Smooth muscle cell (in vitro differentiated cells): Measurements from ENCODE around the gene ARHGAP18. TPM values are rescaled to one million over a fixed set of nuclear protein-coding genes. Genes with fewer than 3 reads are reported as not detected.

Source experiments
- DNase-seq: peaks from one replicate; lab custom pipeline; 2025; ENCODE audit not compliant: unreplicated experiment; lab: John Stamatoyannopoulos, UW
- H2AFZ ChIP-seq: fragments of 200-600 bp; sonication (generic); 2 replicates; pipeline ENCODE4 v1.6.0; 2016; ENCODE audit warnings: antibody characterized with exemption, low read depth, mild to moderate bottlenecking
- H3F3A ChIP-seq: fragments of 200-600 bp; sonication (generic); 2 replicates; pipeline ENCODE4 v1.6.0; 2017; ENCODE audit warnings: antibody characterized with exemption, low read depth
- H3K27ac ChIP-seq: fragments of 200-600 bp; sonication (generic); 2 replicates; pipeline ENCODE4 v1.5.1; 2016; ENCODE audit warnings: low read depth, mild to moderate bottlenecking
- H3K27me3 ChIP-seq: fragments of 200-600 bp; sonication (generic); 2 replicates; pipeline ENCODE4 v1.6.1; 2016; ENCODE audit warnings: low read depth, mild to moderate bottlenecking
- H3K36me3 ChIP-seq: fragments of 200-600 bp; sonication (generic); 2 replicates; pipeline ENCODE4 v1.5.1; 2016; ENCODE audit warnings: low read depth
- H3K4me1 ChIP-seq: fragments of 200-600 bp; sonication (generic); 2 replicates; pipeline ENCODE4 v1.5.1; 2016; ENCODE audit warnings: low read depth
- H3K4me2 ChIP-seq: fragments of 200-600 bp; sonication (generic); 2 replicates; pipeline ENCODE4 v1.6.0; 2016; ENCODE audit warnings: mild to moderate bottlenecking
- H3K4me3 ChIP-seq: fragments of 200-600 bp; sonication (generic); 2 replicates; pipeline ENCODE4 v1.5.1; 2016; ENCODE audit warnings: mild to moderate bottlenecking
- H3K79me2 ChIP-seq: fragments of 200-600 bp; sonication (generic); 2 replicates; pipeline ENCODE4 v1.6.0; 2016; ENCODE audit warnings: low read depth, mild to moderate bottlenecking
- H3K9ac ChIP-seq: fragments of 200-600 bp; sonication (generic); 2 replicates; pipeline ENCODE4 v1.6.0; 2016; ENCODE audit warnings: low read depth
- H3K9me3 ChIP-seq: fragments of 200-600 bp; sonication (generic); replicated peaks from 2 replicates; pipeline ENCODE4 v1.5.1; 2016; ENCODE audit warnings: low read depth
- H4K20me1 ChIP-seq: fragments of 200-600 bp; sonication (generic); 2 replicates; pipeline ENCODE4 v1.6.0; 2016; ENCODE audit warnings: low read depth
- CTCF ChIP-seq: fragments of 200-600 bp; sonication (generic); IDR thresholded peaks from 2 replicates; pipeline ENCODE4 v1.5.1; 2017; ENCODE audit warnings: borderline replicate concordance, mild to moderate bottlenecking, antibody characterized with exemption; ENCODE audit not compliant: insufficient read depth, poor library complexity, severe bottlenecking
- WGBS: methylation state at CpG from one replicate; pipeline ENCODE4 v1.1.7; 2016; ENCODE audit warnings: low lambda C conversion rate; 5-methylcytosine and 5-hydroxymethylcytosine counted together
- polyA plus RNA-seq: library from polyadenylated mRNA; unstranded; fragments of >200 nt; fragmentation: Nextera tagmentation; extraction: Ambion mirVana; gene quantifications from 2 replicates; pipeline ENCODE4 v1.2.1, GENCODE V29; 2016
- total RNA-seq: library from RNA; depleted of rRNA; stranded (reverse); fragments of >200 nt; gene quantifications from 2 replicates; pipeline ENCODE4 v1.2.3, GENCODE V29; 2014

The ARHGAP18 gene
- total and polyA plus RNA-seq, 2 experiments from 2014 or later = 3.2 to 9.6 TPM

GRCh38 chr6:129598244-129599187 lies 111.5 kb downstream of the ARHGAP18 start:
- H2AFZ ChIP-seq = peak overlapping the region; percentile 5
- 54% methylated on average over 6 of the region's 6 CpGs for WGBS

GRCh38 chr6:129597023-129597713 lies 112.8 kb downstream of the ARHGAP18 start:
- Histone ChIP-seq H3K4me2 (no peak overlapping the region), H4K20me1 (no peaks in the 10 kb centered on the region), H3F3A (no peaks in the 10 kb centered on the region), H3K79me2 (no peaks in the 10 kb centered on the region), H3K9ac (no peak overlapping the region), H3K27me3 (no peaks in the 10 kb centered on the region), H2AFZ (no peak overlapping the region), H3K36me3 (no peaks in the 10 kb centered on the region), H3K4me3 (no peak overlapping the region), H3K4me1 (no peaks in the 10 kb centered on the region), H3K9me3 (no peaks in the 10 kb centered on the region), H3K27ac (no peak overlapping the region)
- TF ChIP-seq CTCF = no peak
- DNase-seq = no peak
- WGBS = 95% methylated on average over 5 of the region's 5 CpGs

More at GRCh38 chr6:129598244-129599187, 111.5 kb downstream of the ARHGAP18 start:
- no peak for DNase-seq
- Histone ChIP-seq H3K4me1 (no peaks in the 10 kb centered on the region), H3F3A (no peaks in the 10 kb centered on the region), H3K4me3 (peak overlapping the region; percentile 23), H3K79me2 (no peaks in the 10 kb centered on the region), H3K9me3 (no peaks in the 10 kb centered on the region), H3K36me3 (no peaks in the 10 kb centered on the region), H3K4me2 (peak overlapping the region; percentile 66), H3K9ac (no peak overlapping the region), H3K27me3 (no peaks in the 10 kb centered on the region), H3K27ac (no peak overlapping the region), H4K20me1 (no peaks in the 10 kb centered on the region)
- TF ChIP-seq CTCF = peak; percentile 79

- no peaks in the 10 kb centered on the region for H3K27me3 ChIP-seq
- no peaks in the 10 kb centered on the region for H4K20me1 ChIP-seq
- no peak overlapping the region for H3K4me2 ChIP-seq
- DNase-seq = no peak
- no peak overlapping the region for H3K27ac ChIP-seq
- no peaks in the 10 kb centered on the region for H3K4me1 ChIP-seq
- H3K36me3 ChIP-seq = no peaks in the 10 kb centered on the region
- no peak for TF ChIP-seq CTCF
- WGBS = 93% methylated on average over 1 of the region's 1 CpG
- H3K9me3 ChIP-seq = no peaks in the 10 kb centered on the region
- no peak overlapping the region for H3K4me3 ChIP-seq
- H3F3A ChIP-seq = no peaks in the 10 kb centered on the region
- no peak overlapping the region for H3K9ac ChIP-seq
- no peaks in the 10 kb centered on the region for H3K79me2 ChIP-seq
- no peak overlapping the region for H2AFZ ChIP-seq
These were observed 113.5 kb downstream of the ARHGAP18 start for GRCh38 chr6:129596522-129596921.
